Inflammatory macrophage treated with lipopolysaccharide for 4 hours (primary cell): ENCODE data around the gene CARD11.

Experiments
- DNase-seq: peaks from one replicate; pipeline ENCODE4 v3.0.0-alpha.2; 2020

Gene CARD11

DNA sequence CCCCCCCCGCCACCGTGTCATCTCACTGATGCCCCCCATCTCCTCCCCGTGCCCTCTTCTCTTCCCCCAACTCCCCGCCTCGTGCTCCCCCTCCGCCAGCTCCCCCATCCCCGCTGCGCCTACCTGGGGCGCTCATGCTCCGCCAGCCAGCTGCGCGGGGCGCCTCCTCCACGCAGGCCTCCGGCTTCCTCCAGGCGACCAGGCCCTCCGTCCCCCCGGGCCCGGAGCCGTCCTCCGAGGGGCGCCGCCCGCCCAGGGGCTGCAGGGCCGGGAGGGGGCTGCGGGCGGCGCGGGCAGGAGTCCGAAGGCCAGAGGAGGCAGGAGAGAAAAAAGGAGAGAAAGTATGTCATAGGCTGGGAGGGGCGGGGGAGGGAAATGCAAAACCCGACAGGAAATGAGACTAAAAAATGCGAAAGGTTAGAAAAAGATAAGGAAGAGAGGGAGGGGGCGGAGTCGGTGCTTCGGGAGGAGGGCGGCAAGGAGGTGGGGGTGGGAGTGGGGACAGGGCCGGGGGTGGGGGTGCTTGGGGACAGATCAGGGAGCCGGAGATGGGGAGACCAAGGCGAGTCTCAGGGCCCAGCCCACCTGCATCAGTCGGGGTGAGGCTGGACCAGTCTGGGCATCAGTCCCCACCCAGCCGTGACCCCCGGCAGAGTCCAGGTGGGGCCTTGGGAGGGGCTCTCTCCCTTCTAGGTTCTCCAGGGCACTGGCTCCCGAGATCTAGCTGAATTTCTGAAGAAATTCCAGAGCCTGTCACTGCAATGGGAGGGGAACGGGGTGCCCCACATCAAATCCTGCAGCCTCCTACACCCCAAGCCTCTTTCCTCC is at the start of gene CARD11:
Gene CARD11, minus strand, starts transcription at position 324 of the 828 bp plus-strand sequence. CDS start 85,361 bp downstream, outside the sequence.
- DNase-seq = no peak

DNA sequence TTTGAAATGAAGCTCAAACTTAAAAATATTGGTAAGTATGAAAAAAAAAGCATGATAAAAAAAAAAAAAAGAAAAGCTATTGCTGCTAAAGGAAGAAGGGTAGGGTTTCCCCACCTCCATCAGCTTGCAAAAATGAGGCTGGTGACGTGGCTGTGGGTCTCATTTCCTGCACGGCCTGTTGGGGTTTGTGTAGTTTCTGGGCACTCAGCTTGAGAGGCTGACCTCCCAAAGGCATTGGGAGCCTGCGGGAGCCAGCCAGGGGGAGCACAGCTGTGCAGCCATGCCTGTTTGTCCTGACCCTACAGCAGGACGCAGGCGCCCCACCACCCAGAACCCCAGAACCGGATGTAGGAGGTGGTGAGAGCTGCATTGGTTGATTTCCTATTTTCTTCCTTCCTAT is 48.8 kb upstream of the CARD11 start:
- DNase-seq = peak; percentile 66

GRCh38 chr7:3091631-3092030 is 48.0 kb upstream of the CARD11 start:
- no peak for DNase-seq

- peak; percentile 32 for DNase-seq
These were observed 45.8 kb upstream of the CARD11 start for GRCh38 chr7:3089493-3089892.

DNA sequence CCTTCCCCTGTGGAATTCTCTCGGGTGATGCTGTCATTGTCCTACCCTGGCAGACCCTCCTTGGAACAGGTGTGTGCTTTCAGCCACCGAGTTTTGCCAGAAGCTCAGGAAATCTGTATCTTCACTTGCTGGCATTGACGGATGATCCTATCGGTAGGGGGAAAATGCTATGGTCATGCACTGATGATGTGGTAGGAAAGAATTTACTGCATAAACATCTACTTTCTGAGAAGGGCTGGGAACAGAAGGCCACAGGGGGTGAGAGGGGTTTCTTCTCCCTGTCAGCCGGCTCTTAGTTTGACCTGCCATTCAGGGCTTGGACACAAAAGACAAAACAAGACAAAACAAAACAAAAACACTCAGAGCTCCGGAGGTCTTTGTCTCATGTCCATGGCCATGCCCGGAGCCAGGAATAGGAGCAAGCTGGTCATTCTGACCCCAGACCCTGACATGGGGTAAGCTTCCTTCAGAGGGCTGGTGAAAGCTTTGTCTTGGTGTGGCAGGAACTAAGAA is 43.6 kb upstream of the CARD11 start:
- no peak for DNase-seq

DNA sequence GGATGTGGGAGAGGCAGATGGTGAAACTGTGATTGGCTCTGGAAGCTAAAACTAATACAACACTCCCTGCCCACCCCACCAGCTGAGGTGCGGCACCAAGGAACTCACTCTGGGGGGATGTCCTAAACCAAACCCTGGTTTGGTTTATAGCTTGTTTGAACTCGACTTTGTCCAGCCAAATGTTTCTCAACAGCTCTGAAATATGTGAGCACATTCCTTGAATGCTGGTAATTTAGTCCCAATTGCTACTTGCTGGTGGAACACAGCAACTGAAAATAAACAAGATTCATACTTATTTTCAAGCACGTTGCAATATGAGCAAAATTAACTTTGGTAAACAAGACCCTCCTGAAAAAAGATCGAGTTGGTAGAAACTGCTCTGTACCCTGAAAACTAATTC is 39.7 kb upstream of the CARD11 start:
- no peak for DNase-seq

- DNase-seq = no peak
These were observed 39.2 kb upstream of the CARD11 start for GRCh38 chr7:3082831-3083230.

GRCh38 chr7:3082386-3082785 is 38.7 kb upstream of the CARD11 start:
- no peak for DNase-seq

DNA sequence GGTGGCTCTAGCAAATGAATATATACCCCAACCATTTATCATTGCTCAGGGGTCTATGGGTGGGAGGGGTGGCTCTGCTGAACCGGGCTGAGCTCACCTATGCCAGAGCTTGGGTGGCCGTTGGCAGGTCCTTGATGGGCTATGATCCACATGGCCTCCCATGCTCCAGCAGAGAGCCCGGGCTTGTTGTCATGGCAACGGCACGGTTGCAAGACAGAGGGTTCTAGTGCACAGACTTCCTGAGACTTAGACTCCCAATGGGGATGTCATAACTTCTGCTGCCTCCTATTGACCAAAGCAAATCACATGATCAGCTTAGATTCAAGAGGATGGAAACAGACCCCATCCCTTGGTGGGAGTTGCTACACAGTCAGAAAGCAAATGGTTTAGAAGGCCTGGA is 36.4 kb upstream of the CARD11 start:
- DNase-seq = no peak

GRCh38 chr7:3078514-3078913 is 34.8 kb upstream of the CARD11 start:
- DNase-seq = no peak

GRCh38 chr7:3076700-3077099 is 33.0 kb upstream of the CARD11 start:
- no peak for DNase-seq

DNA sequence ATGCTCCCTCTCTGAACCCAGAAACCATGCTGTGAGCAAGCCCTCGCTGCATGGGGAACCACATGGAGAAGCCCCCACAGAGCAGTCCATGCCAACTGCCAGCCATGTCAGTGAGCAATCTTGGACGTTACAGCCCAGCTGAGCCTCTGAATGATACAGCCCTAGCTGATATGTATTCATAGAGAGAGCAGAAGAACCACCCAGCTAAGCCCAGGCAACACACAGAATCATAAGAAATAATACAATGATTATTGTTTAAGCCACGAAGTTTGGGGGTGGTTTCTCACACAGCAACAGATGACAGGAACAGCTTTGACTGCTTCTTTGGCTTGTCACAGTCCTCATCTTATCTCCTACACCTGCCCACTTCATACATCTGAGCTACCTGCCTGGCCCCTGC is 32.5 kb upstream of the CARD11 start:
- no peak for DNase-seq

- DNase-seq = no peak
These were observed 31.8 kb upstream of the CARD11 start for GRCh38 chr7:3075441-3075840.

DNA sequence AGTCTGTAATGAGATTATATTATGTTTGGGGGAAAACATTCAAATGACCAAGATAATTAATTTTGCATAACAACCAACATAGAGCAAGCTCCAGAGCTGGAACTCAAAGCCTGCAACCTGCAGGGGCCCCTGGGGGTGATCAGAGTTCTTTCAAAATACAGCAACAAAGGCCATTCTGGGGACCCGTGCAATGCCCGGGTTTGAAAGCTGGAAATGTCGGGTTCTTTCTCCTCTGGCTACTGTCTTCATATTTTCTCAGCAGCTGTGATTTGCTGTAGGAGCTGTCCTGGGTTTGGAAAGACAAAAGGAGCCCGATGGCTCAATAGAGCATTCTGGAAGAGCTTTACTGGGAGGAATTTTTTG is 30.8 kb upstream of the CARD11 start:
- DNase-seq = no peak

DNA sequence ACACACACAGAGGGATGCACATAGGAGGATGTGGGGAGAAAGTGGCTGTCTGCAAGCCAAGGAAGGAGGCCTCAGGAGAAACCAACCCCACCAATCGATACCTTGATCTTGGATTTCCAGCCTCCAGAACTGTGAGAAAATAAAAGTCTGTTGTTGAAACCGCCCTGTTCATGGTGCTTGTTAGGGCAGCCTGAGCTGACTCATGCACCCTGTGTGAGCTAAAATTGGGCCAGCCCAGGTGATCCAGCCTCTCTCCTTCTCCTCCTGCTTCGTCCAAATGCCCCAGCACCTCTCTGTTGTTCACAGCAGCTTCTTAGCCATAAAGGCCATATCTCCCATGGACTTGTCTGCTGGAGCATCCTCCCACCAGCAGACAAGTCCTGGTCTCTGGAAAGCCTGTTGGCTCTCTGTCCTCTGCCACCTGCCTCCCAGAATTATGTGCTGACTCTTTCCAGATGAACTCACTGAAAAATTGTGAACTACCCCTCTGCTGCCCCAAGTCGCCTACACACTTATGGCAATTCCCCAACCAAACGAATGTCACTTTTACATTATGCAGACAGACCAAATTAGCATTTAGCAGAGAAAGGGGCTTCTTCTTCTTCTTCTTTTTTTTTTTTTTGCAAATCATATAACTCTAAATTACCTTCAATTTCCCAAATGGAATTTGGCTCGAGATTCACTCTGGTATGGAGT is 30.2 kb upstream of the CARD11 start:
- no peak for DNase-seq

- no peak for DNase-seq
These were observed 27.2 kb upstream of the CARD11 start for GRCh38 chr7:3070908-3071307.

- no peak for DNase-seq
These were observed 26.2 kb upstream of the CARD11 start for GRCh38 chr7:3069771-3070449.

- DNase-seq = peak; percentile 87
These were observed 24.9 kb upstream of the CARD11 start for GRCh38 chr7:3068530-3068929.

- no peak for DNase-seq
These were observed 24.1 kb upstream of the CARD11 start for GRCh38 chr7:3067606-3068380.

DNA sequence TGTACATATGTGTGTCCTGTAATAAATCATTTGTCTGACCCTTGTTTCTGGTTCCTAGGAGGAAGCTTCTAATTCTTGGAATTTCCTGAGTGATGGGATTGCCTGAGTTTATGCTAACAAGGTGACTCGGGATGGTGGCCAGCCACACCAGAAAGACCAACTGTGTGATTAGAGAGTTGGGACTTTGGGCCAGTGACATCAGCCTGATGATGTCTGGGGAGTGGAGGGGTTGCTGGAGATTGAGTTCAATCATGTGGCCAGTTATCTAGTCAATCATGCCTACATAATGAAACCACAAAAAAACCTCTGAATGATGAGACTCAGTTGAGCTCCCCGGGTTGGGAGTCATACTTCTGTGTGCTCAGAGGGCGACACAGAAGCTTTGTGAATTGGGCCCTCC is 23.5 kb upstream of the CARD11 start:
- DNase-seq = peak; percentile 55

DNA sequence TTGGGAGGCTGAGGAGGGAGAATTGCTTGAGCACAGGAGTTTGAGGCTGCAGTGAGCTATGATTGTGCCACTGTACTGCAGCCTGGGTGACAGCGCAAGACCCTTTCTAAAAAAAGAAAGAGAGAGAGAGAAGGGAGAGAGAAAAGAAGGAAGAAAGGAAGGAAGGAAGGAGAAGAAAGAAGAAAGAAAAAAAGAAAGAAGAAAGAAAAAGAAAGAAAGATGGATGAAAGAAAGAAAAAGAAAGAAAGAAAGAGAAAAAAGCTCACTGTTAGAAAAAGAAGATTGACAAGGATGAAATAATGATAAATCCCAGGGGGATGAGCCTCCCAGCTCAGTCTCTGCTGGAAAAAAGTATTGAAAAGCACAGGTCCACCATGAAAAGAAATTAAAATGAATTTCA is 22.8 kb upstream of the CARD11 start:
- no peak for DNase-seq

DNA sequence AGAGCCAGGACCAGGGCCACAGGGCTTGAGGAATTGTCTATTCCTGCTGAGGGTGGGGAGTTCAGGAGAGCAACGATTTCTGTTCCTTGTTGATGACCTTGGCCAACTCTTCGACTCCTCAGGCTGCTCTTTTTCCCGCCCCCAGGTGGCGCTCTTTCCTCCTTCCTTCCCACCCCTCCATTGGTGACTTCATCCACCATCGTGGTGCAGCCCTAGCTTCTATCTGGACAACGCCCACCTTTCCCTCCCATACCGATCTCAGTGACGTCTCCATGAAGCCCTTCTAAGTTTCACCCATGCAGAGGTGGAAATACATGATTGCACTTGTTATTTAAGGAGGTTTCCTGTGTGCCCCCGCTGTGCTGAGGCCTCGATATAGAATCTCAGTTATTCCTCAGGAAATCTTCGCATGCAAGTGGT is 22.1 kb upstream of the CARD11 start:
- peak; percentile 44 for DNase-seq

GRCh38 chr7:3064067-3064466 is 20.4 kb upstream of the CARD11 start:
- DNase-seq = no peak
